ENCODE results near the gene UBE2R2.
A peak's percentile ranks its signal among the peaks of the same experiment; 100 is the strongest.
"Not testable (repeated sequence)": the region's sequence is repeated elsewhere in the genome, so short reads cannot be mapped to it uniquely, and the experiment has no call there.

UBE2R2 gene

GRCh38 chr9:33850677-33851076 lies 33.7 kb downstream of the UBE2R2 start:
- no peak overlapping the region for H3K4me2 ChIP-seq (ENCODE audit: low read length)
- H3K9ac ChIP-seq (ENCODE audit: low read depth, low read length), result no peak overlapping the region
- H3K9me3 ChIP-seq (replicated peaks; ENCODE audit: low read length), result no peaks in the 10 kb centered on the region
- H3K4me3 ChIP-seq (ENCODE audit: low read length), result no peak overlapping the region
- H3K4me1 ChIP-seq (ENCODE audit: control insufficient read depth, insufficient read depth, low read length), result peaks cover 33% of the 10 kb centered on the region
- H3K27me3 ChIP-seq (ENCODE audit: control insufficient read depth, insufficient read depth, low read length), result no peaks in the 10 kb centered on the region
- no peaks in the 10 kb centered on the region for H3K36me3 ChIP-seq (ENCODE audit: insufficient read depth, low read length)

GRCh38 chr9:33851301-33851700 lies 34.3 kb downstream of the UBE2R2 start:
- Histone ChIP-seq H3K9me3 (replicated peaks; ENCODE audit: low read length) (no peaks in the 10 kb centered on the region), H3K4me2 (ENCODE audit: low read length) (peak overlapping the region; percentile 56)

GRCh38 chr9:33852216-33852826 lies 35.4 kb downstream of the UBE2R2 start:
- Histone ChIP-seq H3K4me1 (ENCODE audit: control insufficient read depth, insufficient read depth, low read length) (peaks cover 27% of the 10 kb centered on the region), H3K27me3 (ENCODE audit: control insufficient read depth, insufficient read depth, low read length) (no peaks in the 10 kb centered on the region), H3K4me3 (ENCODE audit: low read length) (no peak overlapping the region), H3K4me2 (ENCODE audit: low read length) (peak overlapping the region; percentile 37), H3K36me3 (ENCODE audit: insufficient read depth, low read length) (no peaks in the 10 kb centered on the region), H3K9ac (ENCODE audit: low read depth, low read length) (no peak overlapping the region), H3K9me3 (replicated peaks; ENCODE audit: low read length) (no peaks in the 10 kb centered on the region)

More at GRCh38 chr9:33851301-33851700, 34.3 kb downstream of the UBE2R2 start:
- Histone ChIP-seq H3K9ac (ENCODE audit: low read depth, low read length) (no peak overlapping the region), H3K4me1 (ENCODE audit: control insufficient read depth, insufficient read depth, low read length) (peaks cover 30% of the 10 kb centered on the region), H3K27me3 (ENCODE audit: control insufficient read depth, insufficient read depth, low read length) (no peaks in the 10 kb centered on the region), H3K36me3 (ENCODE audit: insufficient read depth, low read length) (no peaks in the 10 kb centered on the region), H3K4me3 (ENCODE audit: low read length) (no peak overlapping the region)

- H3K9ac ChIP-seq (ENCODE audit: low read depth, low read length), result no peak overlapping the region
- no peak overlapping the region for H3K4me2 ChIP-seq (ENCODE audit: low read length)
- peaks cover 33% of the 10 kb centered on the region for H3K4me1 ChIP-seq (ENCODE audit: control insufficient read depth, insufficient read depth, low read length)
- H3K4me3 ChIP-seq (ENCODE audit: low read length), result no peak overlapping the region
- H3K36me3 ChIP-seq (ENCODE audit: insufficient read depth, low read length), result no peaks in the 10 kb centered on the region
- H3K9me3 ChIP-seq (replicated peaks; ENCODE audit: low read length), result no peaks in the 10 kb centered on the region
- no peaks in the 10 kb centered on the region for H3K27me3 ChIP-seq (ENCODE audit: control insufficient read depth, insufficient read depth, low read length)
Measured at GRCh38 chr9:33856247-33856646, 39.3 kb downstream of the UBE2R2 start.

- peaks cover 18% of the 10 kb centered on the region for H3K4me1 ChIP-seq (ENCODE audit: control insufficient read depth, insufficient read depth, low read length)
- H3K4me2 ChIP-seq (ENCODE audit: low read length), result no peak overlapping the region
- H3K9me3 ChIP-seq (replicated peaks; ENCODE audit: low read length), result no peaks in the 10 kb centered on the region
- no peaks in the 10 kb centered on the region for H3K36me3 ChIP-seq (ENCODE audit: insufficient read depth, low read length)
- H3K27me3 ChIP-seq (ENCODE audit: control insufficient read depth, insufficient read depth, low read length), result no peaks in the 10 kb centered on the region
- no peak overlapping the region for H3K9ac ChIP-seq (ENCODE audit: low read depth, low read length)
- no peak overlapping the region for H3K4me3 ChIP-seq (ENCODE audit: low read length)
Measured at GRCh38 chr9:33858423-33858822, 41.5 kb downstream of the UBE2R2 start.

- peaks cover 16% of the 10 kb centered on the region for H3K4me1 ChIP-seq (ENCODE audit: control insufficient read depth, insufficient read depth, low read length)
- H3K36me3 ChIP-seq (ENCODE audit: insufficient read depth, low read length), result no peaks in the 10 kb centered on the region
- H3K4me2 ChIP-seq (ENCODE audit: low read length), result no peak overlapping the region
- H3K27me3 ChIP-seq (ENCODE audit: control insufficient read depth, insufficient read depth, low read length), result no peaks in the 10 kb centered on the region
- no peaks in the 10 kb centered on the region for H3K9me3 ChIP-seq (replicated peaks; ENCODE audit: low read length)
- no peak overlapping the region for H3K4me3 ChIP-seq (ENCODE audit: low read length)
- no peak overlapping the region for H3K9ac ChIP-seq (ENCODE audit: low read depth, low read length)
Measured at GRCh38 chr9:33860200-33860871, 43.4 kb downstream of the UBE2R2 start.

- no peak overlapping the region for H3K9ac ChIP-seq (ENCODE audit: low read depth, low read length)
- no peaks in the 10 kb centered on the region for H3K9me3 ChIP-seq (replicated peaks; ENCODE audit: low read length)
- no peak overlapping the region for H3K4me3 ChIP-seq (ENCODE audit: low read length)
- peaks cover 16% of the 10 kb centered on the region for H3K4me1 ChIP-seq (ENCODE audit: control insufficient read depth, insufficient read depth, low read length)
- no peaks in the 10 kb centered on the region for H3K36me3 ChIP-seq (ENCODE audit: insufficient read depth, low read length)
- H3K4me2 ChIP-seq (ENCODE audit: low read length), result no peak overlapping the region
- no peaks in the 10 kb centered on the region for H3K27me3 ChIP-seq (ENCODE audit: control insufficient read depth, insufficient read depth, low read length)
Measured at GRCh38 chr9:33861917-33862453, 45.0 kb downstream of the UBE2R2 start.

- H3K4me3 ChIP-seq (ENCODE audit: low read length); H3K4me2 ChIP-seq (ENCODE audit: low read length); H3K27me3 ChIP-seq (ENCODE audit: control insufficient read depth, insufficient read depth, low read length); H3K9me3 ChIP-seq (replicated peaks; ENCODE audit: low read length); H3K9ac ChIP-seq (ENCODE audit: low read depth, low read length); H3K36me3 ChIP-seq (ENCODE audit: insufficient read depth, low read length): not testable (repeated sequence)
- H3K4me1 ChIP-seq (ENCODE audit: control insufficient read depth, insufficient read depth, low read length), result peaks cover 25% of the 10 kb centered on the region
Measured at GRCh38 chr9:33863027-33863426, 46.1 kb downstream of the UBE2R2 start.

- H3K4me3 ChIP-seq (ENCODE audit: low read length), result no peak overlapping the region
- no peaks in the 10 kb centered on the region for H3K36me3 ChIP-seq (ENCODE audit: insufficient read depth, low read length)
- peaks cover 20% of the 10 kb centered on the region for H3K4me1 ChIP-seq (ENCODE audit: control insufficient read depth, insufficient read depth, low read length)
- H3K27me3 ChIP-seq (ENCODE audit: control insufficient read depth, insufficient read depth, low read length), result no peaks in the 10 kb centered on the region
- H3K4me2 ChIP-seq (ENCODE audit: low read length), result peak overlapping the region; percentile 64
- no peaks in the 10 kb centered on the region for H3K9me3 ChIP-seq (replicated peaks; ENCODE audit: low read length)
- H3K9ac ChIP-seq (ENCODE audit: low read depth, low read length), result peak overlapping the region; percentile 8
Measured at GRCh38 chr9:33867747-33868439, 50.9 kb downstream of the UBE2R2 start.

- Histone ChIP-seq H3K9ac (ENCODE audit: low read depth, low read length) (no peak overlapping the region), H3K4me3 (ENCODE audit: low read length) (no peak overlapping the region), H3K36me3 (ENCODE audit: insufficient read depth, low read length) (no peaks in the 10 kb centered on the region), H3K4me1 (ENCODE audit: control insufficient read depth, insufficient read depth, low read length) (peaks cover 20% of the 10 kb centered on the region), H3K9me3 (replicated peaks; ENCODE audit: low read length) (no peaks in the 10 kb centered on the region), H3K4me2 (ENCODE audit: low read length) (peak overlapping the region; percentile 64), H3K27me3 (ENCODE audit: control insufficient read depth, insufficient read depth, low read length) (no peaks in the 10 kb centered on the region)
Measured at GRCh38 chr9:33868440-33868973, 51.5 kb downstream of the UBE2R2 start.

- not testable (repeated sequence) for H3K9ac ChIP-seq (ENCODE audit: low read depth, low read length); H3K4me2 ChIP-seq (ENCODE audit: low read length); H3K36me3 ChIP-seq (ENCODE audit: insufficient read depth, low read length); H3K4me3 ChIP-seq (ENCODE audit: low read length); H3K9me3 ChIP-seq (replicated peaks; ENCODE audit: low read length); H3K27me3 ChIP-seq (ENCODE audit: control insufficient read depth, insufficient read depth, low read length)
- peaks cover 20% of the 10 kb centered on the region for H3K4me1 ChIP-seq (ENCODE audit: control insufficient read depth, insufficient read depth, low read length)
Measured at GRCh38 chr9:33869243-33869642, 52.3 kb downstream of the UBE2R2 start.
